Skeletal muscle cell (primary cell): ENCODE data around the gene A3GALT2.

ENCODE experiments used
- DNase-seq: peaks from one replicate; pipeline ENCODE4 v3.0.0-alpha.2; 2010; ENCODE audit warnings: low read depth
- H3K4me3 ChIP-seq: 2 replicates; pipeline ENCODE4 v1.5.1; 2011; ENCODE audit warnings: low read depth, mild to moderate bottlenecking, control low read depth, low read length, moderate library complexity

A3GALT2 gene

GRCh38 chr1:33336580-33336979 is 15.7 kb upstream of the A3GALT2 start:
- H3K4me3 ChIP-seq: no peak overlapping the region
- DNase-seq: no peak

GRCh38 chr1:33335020-33335419 is 14.1 kb upstream of the A3GALT2 start:
- H3K4me3 ChIP-seq: no peak overlapping the region
- no peak for DNase-seq

- H3K4me3 ChIP-seq: no peak overlapping the region
Measured at GRCh38 chr1:33334081-33334552, 13.2 kb upstream of the A3GALT2 start.

GRCh38 chr1:33332881-33333280 is 12.0 kb upstream of the A3GALT2 start:
- no peak overlapping the region for H3K4me3 ChIP-seq
- DNase-seq: no peak

More at GRCh38 chr1:33334081-33334552, 13.2 kb upstream of the A3GALT2 start:
- DNase-seq: no peak

GRCh38 chr1:33332357-33332789 is 11.5 kb upstream of the A3GALT2 start:
- peak; percentile 65 for DNase-seq
- H3K4me3 ChIP-seq: no peak overlapping the region

- H3K4me3 ChIP-seq: no peak overlapping the region
- peak; percentile 53 for DNase-seq
Measured at GRCh38 chr1:33331444-33332356, 10.8 kb upstream of the A3GALT2 start.

GRCh38 chr1:33330906-33331305 is 10.0 kb upstream of the A3GALT2 start:
- no peak overlapping the region for H3K4me3 ChIP-seq
- no peak for DNase-seq

- DNase-seq: no peak
- H3K4me3 ChIP-seq: no peak overlapping the region
Measured at GRCh38 chr1:33330361-33330890, 9.5 kb upstream of the A3GALT2 start.

- H3K4me3 ChIP-seq: no peak overlapping the region
- DNase-seq: no peak
Measured at GRCh38 chr1:33329600-33330305, 8.9 kb upstream of the A3GALT2 start.

- H3K4me3 ChIP-seq: no peak overlapping the region
- DNase-seq: no peak
Measured at GRCh38 chr1:33328817-33329216, 7.9 kb upstream of the A3GALT2 start.

GRCh38 chr1:33327587-33328325 is 6.9 kb upstream of the A3GALT2 start:
- peak; percentile 96 for DNase-seq
- H3K4me3 ChIP-seq: no peak overlapping the region

- no peak for DNase-seq
- no peak overlapping the region for H3K4me3 ChIP-seq
Measured at GRCh38 chr1:33326785-33327184, 5.9 kb upstream of the A3GALT2 start.

- no peak for DNase-seq
- no peak overlapping the region for H3K4me3 ChIP-seq
Measured at GRCh38 chr1:33324677-33325575, 4.0 kb upstream of the A3GALT2 start.

GRCh38 chr1:33323663-33324477 is 3.0 kb upstream of the A3GALT2 start:
- no peak for DNase-seq
- H3K4me3 ChIP-seq: no peak overlapping the region

- H3K4me3 ChIP-seq: no peak overlapping the region
- DNase-seq: no peak
Measured at GRCh38 chr1:33322870-33323585, 2.1 kb upstream of the A3GALT2 start.

- DNase-seq: no peak
- H3K4me3 ChIP-seq: no peak overlapping the region
Measured at GRCh38 chr1:33322109-33322508, 1.2 kb upstream of the A3GALT2 start.

GRCh38 chr1:33321178-33321577 is 280 bp upstream of the A3GALT2 start:
- no peak for DNase-seq
- no peak overlapping the region for H3K4me3 ChIP-seq
